GM18505 (cell line): ENCODE data around the gene TRIP4.
"Not testable (repeated sequence)": the region's sequence is repeated elsewhere in the genome, so short reads cannot be mapped to it uniquely, and the experiment has no call there.

Experiments
- ATAC-seq: cut with Tn5 transposase; IDR thresholded peaks from one replicate; pipeline ENCODE4 v1.9.1; 2021; ENCODE audit not compliant: unreplicated experiment
- POLR2A ChIP-seq: IDR thresholded peaks from 4 replicates; pipeline ENCODE4 v1.6.1; 2011; ENCODE audit warnings: borderline replicate concordance; ENCODE audit not compliant: insufficient read depth, insufficient read length; ENCODE audit errors: extremely low read depth

TRIP4 gene

GRCh38 chr15:64387562-64388168, at the start of gene TRIP4:
Gene TRIP4, plus strand, starts transcription at chr15:64387836. Its CDS starts 28 bp downstream, at chr15:64387864.
- ATAC-seq: peak; percentile 97
- peak; percentile 86 for TF ChIP-seq POLR2A

DNA sequence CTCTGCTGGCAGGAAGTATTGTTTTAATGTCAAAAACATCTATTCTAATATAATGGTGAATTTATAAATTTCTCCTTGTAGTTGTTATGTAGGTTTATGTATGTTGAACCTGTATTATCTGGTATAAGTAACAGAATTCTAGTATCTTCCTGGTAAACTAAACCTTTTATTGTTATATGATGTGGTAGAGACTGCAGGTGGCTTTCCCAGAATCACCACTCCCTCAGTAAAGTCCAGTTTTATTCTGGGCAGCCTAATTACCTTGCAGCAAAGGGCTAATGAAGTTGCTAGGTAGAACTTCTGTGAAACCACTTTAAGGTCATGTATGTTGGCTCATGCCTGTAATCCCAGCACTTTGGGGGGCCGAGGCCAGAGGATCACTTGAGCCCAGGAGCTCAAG, 47.3 kb upstream of the TRIP4 start:
- ATAC-seq: no peak
- no peak for TF ChIP-seq POLR2A

GRCh38 chr15:64341961-64342360, 45.7 kb upstream of the TRIP4 start:
- no peak for TF ChIP-seq POLR2A

DNA sequence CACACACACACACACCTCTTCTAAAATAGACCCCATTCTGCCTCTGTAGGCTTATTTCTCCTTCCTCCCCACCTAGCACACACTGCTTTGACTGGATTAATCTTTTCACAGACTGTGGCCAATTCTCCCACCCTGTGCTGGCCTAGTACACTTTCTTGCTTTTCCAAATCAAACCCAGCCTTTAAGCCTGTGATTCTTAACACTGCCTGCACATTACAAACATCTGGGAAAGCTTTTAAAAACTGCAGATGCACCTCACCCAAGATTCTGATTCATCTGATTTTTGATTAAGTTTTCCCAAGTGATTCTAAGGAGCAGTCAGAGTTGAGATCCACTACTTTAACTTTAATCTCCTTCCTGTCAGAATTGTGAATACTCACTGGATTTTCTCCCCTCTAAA, 44.4 kb upstream of the TRIP4 start:
- no peak for ATAC-seq
- TF ChIP-seq POLR2A: no peak

More at GRCh38 chr15:64341961-64342360, 45.7 kb upstream of the TRIP4 start:
- ATAC-seq: no peak

GRCh38 chr15:64343841-64344240, 43.8 kb upstream of the TRIP4 start:
- no peak for ATAC-seq

DNA sequence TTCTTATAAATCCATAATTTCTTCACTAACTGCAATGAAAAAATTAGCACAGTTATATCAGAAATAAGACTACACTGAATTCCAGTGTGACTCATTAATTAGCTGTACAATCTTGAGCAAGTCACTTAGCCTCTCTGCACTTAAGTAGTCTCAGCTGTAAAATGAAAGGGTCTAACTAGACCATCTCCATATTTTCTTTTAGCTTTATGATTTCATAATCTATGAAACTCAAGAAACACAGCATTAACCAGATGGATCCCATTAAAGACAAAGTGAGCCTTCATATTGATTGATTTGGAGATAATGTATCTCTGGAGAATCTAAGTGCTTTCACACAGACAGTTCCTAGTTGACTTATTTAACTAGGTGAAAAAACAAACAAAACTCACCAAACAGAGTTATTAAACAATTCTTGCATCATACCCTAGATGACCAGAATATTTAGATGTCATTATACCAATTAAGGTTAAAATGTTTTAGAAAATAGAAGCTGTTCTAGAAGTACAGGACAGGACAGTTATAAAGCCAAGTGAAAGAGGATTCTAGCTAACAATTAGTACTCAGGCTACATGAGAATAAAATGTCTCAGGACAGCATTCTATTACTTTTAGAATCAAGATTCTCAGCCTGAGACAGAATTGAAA, 42.9 kb upstream of the TRIP4 start:
- ATAC-seq: no peak
- TF ChIP-seq POLR2A: no peak

More at GRCh38 chr15:64343841-64344240, 43.8 kb upstream of the TRIP4 start:
- TF ChIP-seq POLR2A: no peak

DNA sequence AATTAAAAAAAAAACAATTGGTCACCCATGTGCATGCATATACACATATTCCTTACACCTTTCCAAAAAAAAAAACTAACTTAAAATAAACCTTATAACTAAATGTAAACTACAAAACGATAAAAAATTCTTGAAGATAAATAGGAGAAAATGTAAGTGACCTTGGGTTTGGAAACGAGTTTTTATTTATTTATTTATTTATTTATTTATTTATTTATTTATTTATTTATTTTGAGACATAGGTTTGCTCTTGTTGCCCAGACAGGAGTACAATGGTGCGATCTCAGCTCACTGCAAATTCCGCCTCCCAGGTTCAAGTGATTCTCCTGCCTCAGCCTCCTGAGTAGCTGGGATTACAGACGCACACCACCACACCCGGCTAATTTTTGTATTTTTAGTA, 41.4 kb upstream of the TRIP4 start:
- ATAC-seq: not testable (repeated sequence)

DNA sequence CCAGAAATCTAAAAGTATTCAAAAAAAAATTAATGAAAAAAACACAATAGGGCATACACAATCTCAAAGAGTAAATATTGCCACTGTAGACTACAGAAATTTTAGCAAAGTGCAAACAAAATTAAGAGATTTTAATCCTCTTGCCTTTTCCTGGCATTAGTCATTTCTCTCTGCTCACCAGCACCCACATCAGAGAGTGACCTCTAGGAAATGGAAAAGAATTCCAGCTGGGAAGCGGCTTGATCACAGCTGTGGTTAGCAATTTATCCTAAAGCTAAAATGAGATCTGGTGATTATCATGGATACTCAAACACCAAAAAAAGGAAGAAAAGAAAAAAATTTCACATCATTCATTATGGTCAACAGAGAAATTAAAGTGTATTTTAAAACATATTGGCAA, 39.2 kb upstream of the TRIP4 start:
- TF ChIP-seq POLR2A: no peak
- ATAC-seq: no peak

GRCh38 chr15:64349375-64349774, 38.3 kb upstream of the TRIP4 start:
- ATAC-seq: no peak
- TF ChIP-seq POLR2A: no peak

DNA sequence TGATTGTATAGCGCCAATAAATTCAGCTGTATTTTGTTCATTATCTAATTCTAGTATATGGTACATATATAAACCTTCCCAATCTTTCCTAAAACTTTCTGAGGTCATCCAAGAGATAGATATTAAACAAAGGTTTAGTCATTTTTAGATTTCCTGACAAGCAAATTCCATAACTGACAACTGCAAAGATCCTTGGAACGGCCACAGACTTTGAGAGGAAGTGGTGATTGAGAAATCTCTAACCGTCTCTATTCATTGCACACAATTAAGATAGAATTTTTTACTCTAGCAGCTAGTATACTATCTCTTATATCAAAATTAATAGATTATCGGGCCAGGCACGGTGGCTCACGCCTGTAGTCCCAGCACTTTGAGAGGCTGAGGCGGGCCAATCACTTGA, 36.4 kb upstream of the TRIP4 start:
- no peak for ATAC-seq
- no peak for TF ChIP-seq POLR2A

DNA sequence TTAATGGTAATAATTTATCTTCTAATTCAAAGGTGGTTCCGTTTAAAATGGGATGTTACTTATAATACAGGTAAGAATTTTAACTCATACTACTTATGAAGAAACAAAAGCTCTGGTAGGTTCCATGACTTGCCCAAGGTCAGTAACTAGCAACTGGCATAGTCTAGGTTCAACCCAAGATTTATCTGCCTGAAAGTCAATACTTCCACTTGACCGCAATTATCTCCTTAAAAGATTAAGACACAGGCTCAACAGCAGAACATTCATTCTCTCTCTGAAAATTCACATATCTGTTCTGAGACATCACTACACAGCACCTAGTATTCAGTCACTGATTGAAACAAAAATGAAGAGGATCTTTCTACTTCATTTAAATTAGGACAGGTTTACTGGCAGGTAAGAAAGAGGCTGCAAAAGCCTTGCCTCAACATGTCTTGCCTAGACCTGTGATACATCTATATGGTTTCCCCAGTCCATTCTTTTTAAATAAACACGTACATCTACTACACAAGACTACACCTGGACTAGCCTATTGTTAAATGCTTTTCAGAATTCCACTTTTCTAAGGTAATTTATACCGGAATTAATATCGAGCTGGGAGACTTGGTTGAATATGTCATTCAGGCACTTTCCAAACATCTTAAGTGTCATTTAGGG, 32.8 kb upstream of the TRIP4 start:
- ATAC-seq: no peak
- TF ChIP-seq POLR2A: no peak

DNA sequence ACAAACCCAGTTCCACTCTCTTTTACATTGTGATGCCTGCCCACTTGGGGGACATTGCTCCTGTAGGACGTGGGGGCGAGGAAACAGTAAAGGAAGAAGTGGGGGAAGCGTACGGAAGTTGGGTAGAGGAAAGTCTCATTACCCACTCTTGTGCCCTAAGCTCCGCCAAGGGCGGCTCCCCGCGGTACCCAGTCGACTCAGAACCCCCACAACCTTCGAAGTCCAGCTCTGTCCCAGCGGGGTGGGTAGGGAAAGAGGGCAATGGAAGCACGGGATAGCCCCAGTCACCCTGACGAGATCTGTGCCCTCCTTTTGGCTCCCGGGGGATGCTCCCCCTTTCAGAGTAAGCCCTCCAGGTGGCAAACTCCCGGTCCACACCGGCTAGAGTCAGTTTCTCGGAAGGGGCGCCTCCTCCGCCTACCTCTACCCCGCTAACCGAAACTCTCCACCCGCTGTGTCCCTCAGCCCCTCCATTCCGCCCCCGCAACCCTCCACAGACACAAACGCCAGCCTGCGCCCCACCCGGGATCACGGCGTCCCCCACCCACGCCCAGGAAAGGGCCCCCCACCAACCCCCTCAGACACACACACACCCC, 32.2 kb upstream of the TRIP4 start:
- TF ChIP-seq POLR2A: no peak
- ATAC-seq: no peak

DNA sequence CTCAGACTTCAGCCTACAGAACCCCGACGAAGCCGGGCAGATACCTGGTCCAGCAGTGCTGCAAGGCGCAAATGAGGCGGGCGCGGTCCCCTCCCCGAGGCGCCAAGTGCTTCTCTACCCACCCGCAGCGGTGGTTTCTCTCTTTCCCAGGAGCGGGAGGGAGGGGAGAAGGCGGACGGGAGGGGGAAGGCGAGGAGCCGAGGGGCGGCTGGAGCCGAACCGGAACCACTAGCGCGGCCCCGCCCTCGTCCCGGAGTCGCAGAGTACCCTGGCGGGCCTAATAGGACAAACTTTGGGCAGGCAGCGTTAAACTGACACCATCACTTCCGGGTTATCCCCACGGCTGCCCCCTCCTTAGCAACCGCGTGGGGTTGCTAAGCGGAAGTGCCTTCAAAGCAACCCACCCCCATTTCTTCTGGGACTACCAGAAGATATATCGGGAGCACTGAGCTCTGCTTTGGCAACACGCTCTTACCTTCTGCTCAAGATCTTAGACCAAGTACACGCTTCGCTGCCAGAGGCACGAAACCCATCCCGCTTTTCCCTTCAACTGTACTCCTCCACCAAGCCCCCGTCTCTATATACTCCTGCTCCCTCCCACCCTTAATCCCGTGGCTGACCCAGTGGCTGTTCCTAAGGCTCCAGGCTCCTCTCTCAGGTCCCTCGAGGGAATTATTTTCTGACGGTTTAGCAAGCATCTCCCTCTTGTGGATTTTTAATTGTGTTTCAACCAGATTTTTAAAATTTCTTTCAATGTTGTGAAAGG, 31.5 kb upstream of the TRIP4 start, which contains the start of gene CSNK1G1:
Gene CSNK1G1, minus strand, starts transcription at position 230 of the 766 bp plus-strand sequence. CDS start 55,674 bp downstream, outside the sequence.
- TF ChIP-seq POLR2A: peak; percentile 42
- ATAC-seq: peak; percentile 93
